OCI-LY1 (cell line): ENCODE results near the gene ASB2.

ENCODE experiments used
- H2AFZ ChIP-seq: fragments of 200-600 bp; sonication (generic), shearing (Covaris generic); 2 replicates; pipeline ENCODE4 v1.6.0; 2014; ENCODE audit warnings: antibody characterized with exemption, mild to moderate bottlenecking, low read length
- H3F3A ChIP-seq: fragments of 200-600 bp; sonication (generic), shearing (Covaris generic); 2 replicates; pipeline ENCODE4 v1.6.0; 2014; ENCODE audit warnings: mild to moderate bottlenecking, antibody characterized with exemption, low read length, moderate library complexity; ENCODE audit not compliant: insufficient read depth
- H3K27ac ChIP-seq: fragments of 200-600 bp; sonication (generic); 2 replicates; pipeline ENCODE4 v1.5.1; 2014; ENCODE audit warnings: low read length, mixed run types, mild to moderate bottlenecking, low read depth; ENCODE audit not compliant: poor library complexity, severe bottlenecking
- H3K27me3 ChIP-seq: fragments of 200-600 bp; sonication (generic); 2 replicates; pipeline ENCODE4 v1.6.0; 2014; ENCODE audit warnings: antibody characterized with exemption, mild to moderate bottlenecking, low read length, moderate library complexity; ENCODE audit not compliant: insufficient read depth
- H3K36me3 ChIP-seq: fragments of 200-600 bp; sonication (generic); 2 replicates; pipeline ENCODE4 v1.6.1; 2014; ENCODE audit warnings: mild to moderate bottlenecking, antibody characterized with exemption, low read length, moderate library complexity, mixed read lengths; ENCODE audit not compliant: insufficient read depth
- H3K4me1 ChIP-seq: fragments of 200-600 bp; sonication (generic); 2 replicates; pipeline ENCODE4 v1.5.1; 2014; ENCODE audit warnings: mild to moderate bottlenecking, low read length, moderate library complexity; ENCODE audit not compliant: insufficient read depth, severe bottlenecking
- H3K4me2 ChIP-seq: fragments of 200-600 bp; sonication (generic), shearing (Covaris generic); 2 replicates; pipeline ENCODE4 v1.6.1; 2014; ENCODE audit warnings: low read length
- H3K4me3 ChIP-seq: fragments of 200-600 bp; sonication (generic); 2 replicates; pipeline ENCODE4 v1.5.1; 2014; ENCODE audit warnings: low read length, low read depth, mild to moderate bottlenecking, mixed read lengths; ENCODE audit not compliant: poor library complexity, severe bottlenecking
- H3K79me2 ChIP-seq: fragments of 200-600 bp; shearing (Covaris generic); 2 replicates; pipeline ENCODE4 v1.6.1; 2016; ENCODE audit warnings: mixed run types, low read length, mixed read lengths; ENCODE audit not compliant: insufficient read depth
- H3K9ac ChIP-seq: fragments of 200-600 bp; sonication (generic), shearing (Covaris generic); 2 replicates; pipeline ENCODE4 v1.6.1; 2014; ENCODE audit warnings: mild to moderate bottlenecking, low read length, mixed read lengths
- H3K9me2 ChIP-seq: fragments of 200-600 bp; sonication (generic), shearing (Covaris generic); 2 replicates; pipeline ENCODE4 v1.6.1; 2014; ENCODE audit warnings: low read depth, mild to moderate bottlenecking, low read length, mixed read lengths
- H3K9me3 ChIP-seq: fragments of 200-600 bp; shearing (Covaris generic); 2 replicates; pipeline ENCODE4 v1.6.1; 2014; ENCODE audit warnings: low read length, mixed read lengths
- H4K20me1 ChIP-seq: fragments of 200-600 bp; sonication (generic), shearing (Covaris generic); 2 replicates; pipeline ENCODE4 v1.6.0; 2016; ENCODE audit warnings: mild to moderate bottlenecking, low read length; ENCODE audit not compliant: insufficient read depth
- EZH2 ChIP-seq: fragments of 200-600 bp; sonication (generic), shearing (Covaris generic); IDR thresholded peaks from 2 replicates; pipeline ENCODE4 v1.8.0; 2017; ENCODE audit warnings: borderline replicate concordance, mixed run types, mild to moderate bottlenecking, antibody characterized with exemption, low read length, moderate library complexity, mixed read lengths
- TF ChIP-seq, protein P1 (sequence below): fragments of 200-600 bp; sonication (generic), shearing (Covaris generic); IDR thresholded peaks from 2 replicates; pipeline ENCODE4 v1.5.1; 2017; ENCODE audit warnings: mild to moderate bottlenecking, antibody characterized with exemption, low read length, moderate library complexity, mixed read lengths

Gene ASB2

DNA sequence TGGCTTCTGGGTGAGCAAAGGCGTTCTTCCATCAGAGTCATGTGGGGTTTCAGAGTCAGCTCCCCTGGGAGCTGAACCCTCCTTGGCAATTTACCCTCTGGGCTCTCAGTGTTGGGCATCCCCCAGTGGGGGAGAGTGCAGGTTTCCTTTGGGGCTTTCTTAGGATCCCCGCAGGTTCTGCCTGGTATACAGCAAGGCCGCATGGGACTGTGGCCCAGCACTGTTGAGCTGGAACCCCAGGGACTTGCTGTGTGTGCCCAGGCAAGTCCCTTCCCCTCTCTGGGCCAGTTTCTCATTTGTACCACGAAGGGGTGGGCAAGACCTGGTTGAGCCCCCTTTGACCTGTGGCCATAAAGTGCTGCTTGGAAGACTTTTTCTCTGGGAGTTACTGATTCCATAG lies 43.7 kb downstream of the ASB2 start:
- Histone ChIP-seq H3K79me2 (no peaks in the 10 kb centered on the region), H3K9me2 (no peaks in the 10 kb centered on the region), H3K9ac (no peak overlapping the region), H2AFZ (no peak overlapping the region), H3K4me1 (no peaks in the 10 kb centered on the region), H4K20me1 (no peaks in the 10 kb centered on the region), H3K9me3 (no peaks in the 10 kb centered on the region), H3K36me3 (peaks cover 70% of the 10 kb centered on the region), H3K4me2 (no peak overlapping the region), H3F3A (no peaks in the 10 kb centered on the region), H3K27ac (no peak overlapping the region), H3K27me3 (no peaks in the 10 kb centered on the region), H3K4me3 (no peak overlapping the region)
- TF ChIP-seq, protein P1, sequence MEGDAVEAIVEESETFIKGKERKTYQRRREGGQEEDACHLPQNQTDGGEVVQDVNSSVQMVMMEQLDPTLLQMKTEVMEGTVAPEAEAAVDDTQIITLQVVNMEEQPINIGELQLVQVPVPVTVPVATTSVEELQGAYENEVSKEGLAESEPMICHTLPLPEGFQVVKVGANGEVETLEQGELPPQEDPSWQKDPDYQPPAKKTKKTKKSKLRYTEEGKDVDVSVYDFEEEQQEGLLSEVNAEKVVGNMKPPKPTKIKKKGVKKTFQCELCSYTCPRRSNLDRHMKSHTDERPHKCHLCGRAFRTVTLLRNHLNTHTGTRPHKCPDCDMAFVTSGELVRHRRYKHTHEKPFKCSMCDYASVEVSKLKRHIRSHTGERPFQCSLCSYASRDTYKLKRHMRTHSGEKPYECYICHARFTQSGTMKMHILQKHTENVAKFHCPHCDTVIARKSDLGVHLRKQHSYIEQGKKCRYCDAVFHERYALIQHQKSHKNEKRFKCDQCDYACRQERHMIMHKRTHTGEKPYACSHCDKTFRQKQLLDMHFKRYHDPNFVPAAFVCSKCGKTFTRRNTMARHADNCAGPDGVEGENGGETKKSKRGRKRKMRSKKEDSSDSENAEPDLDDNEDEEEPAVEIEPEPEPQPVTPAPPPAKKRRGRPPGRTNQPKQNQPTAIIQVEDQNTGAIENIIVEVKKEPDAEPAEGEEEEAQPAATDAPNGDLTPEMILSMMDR = no peak
- TF ChIP-seq EZH2 = no peak

DNA sequence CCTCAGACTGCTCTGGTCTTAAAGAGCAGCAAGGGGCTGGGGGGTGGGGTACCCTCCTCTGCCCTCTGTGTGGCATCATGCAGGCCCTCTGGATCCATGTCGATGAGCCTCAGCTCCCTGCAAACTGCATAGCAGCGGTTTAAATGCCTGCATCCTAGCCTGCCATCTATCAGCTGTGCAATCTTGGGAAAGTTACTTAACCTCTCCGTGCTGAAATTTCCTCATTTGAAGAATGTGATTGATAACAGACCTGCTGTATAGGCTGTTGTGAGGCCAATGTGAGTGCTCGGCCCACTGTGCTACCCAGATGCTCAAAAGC lies 45.4 kb downstream of the ASB2 start:
- H3K27ac ChIP-seq = no peak overlapping the region
- H3K27me3 ChIP-seq = no peaks in the 10 kb centered on the region
- no peaks in the 10 kb centered on the region for H3K9me3 ChIP-seq
- H3K4me1 ChIP-seq = no peaks in the 10 kb centered on the region
- peaks cover 54% of the 10 kb centered on the region for H3K36me3 ChIP-seq
- H3K9me2 ChIP-seq = no peaks in the 10 kb centered on the region
- no peak overlapping the region for H2AFZ ChIP-seq
- no peaks in the 10 kb centered on the region for H4K20me1 ChIP-seq
- H3K4me2 ChIP-seq = no peak overlapping the region
- H3K4me3 ChIP-seq = no peak overlapping the region
- H3K79me2 ChIP-seq = no peaks in the 10 kb centered on the region
- H3F3A ChIP-seq = no peaks in the 10 kb centered on the region
- TF ChIP-seq, protein P1 = no peak
- TF ChIP-seq EZH2 = no peak
- H3K9ac ChIP-seq = no peak overlapping the region

DNA sequence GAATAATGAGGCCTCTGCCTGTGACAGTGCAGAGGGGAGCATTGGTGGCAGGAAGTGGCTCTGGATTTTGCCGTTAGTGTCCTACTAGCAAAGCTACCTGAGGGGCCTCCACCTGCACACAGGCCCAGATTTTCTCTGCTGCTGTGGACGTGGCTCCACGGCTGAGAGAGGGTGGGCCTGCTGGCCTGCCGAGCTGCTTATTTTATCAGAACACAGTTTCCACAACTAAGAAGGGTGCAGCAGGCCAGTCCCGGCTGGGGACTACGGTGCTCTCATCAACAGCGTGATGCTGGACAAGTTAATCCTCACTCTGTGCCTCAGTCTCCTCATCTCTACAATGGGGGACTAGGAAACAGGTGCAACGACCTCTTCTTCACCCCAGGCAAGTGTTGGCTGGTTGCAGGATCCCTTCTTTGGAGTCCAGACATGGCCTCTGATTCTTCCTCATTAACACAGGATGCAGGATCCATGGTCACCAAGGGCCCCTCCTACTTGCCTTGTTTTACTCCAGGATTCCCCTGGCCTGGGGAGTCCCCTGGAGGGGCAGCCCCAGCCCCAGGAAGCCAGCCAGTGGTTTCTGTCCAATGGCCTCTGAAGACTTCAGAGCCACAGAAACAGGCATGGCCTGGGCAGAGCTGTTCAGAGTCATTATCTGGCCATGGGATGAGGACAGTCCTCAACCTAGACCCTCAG lies 45.9 kb downstream of the ASB2 start:
- Histone ChIP-seq H3K4me3 (no peak overlapping the region), H3K9me2 (no peaks in the 10 kb centered on the region), H3K79me2 (no peaks in the 10 kb centered on the region), H3K27me3 (no peaks in the 10 kb centered on the region), H3K27ac (no peak overlapping the region), H3F3A (no peaks in the 10 kb centered on the region), H3K36me3 (peaks cover 48% of the 10 kb centered on the region), H3K4me2 (no peak overlapping the region), H2AFZ (no peak overlapping the region), H4K20me1 (no peaks in the 10 kb centered on the region), H3K4me1 (no peaks in the 10 kb centered on the region), H3K9me3 (no peaks in the 10 kb centered on the region), H3K9ac (no peak overlapping the region)
- no peak for TF ChIP-seq EZH2
- TF ChIP-seq, protein P1 = no peak
